Testis (tissue), 2 donors: ENCODE measurements around the gene MEF2A.

Source experiments
- CTCF ChIP-seq, 3 experiments: fragments of 450-650 bp in 2 of 3; fragments of 200-600 bp in 1 of 3; sonication (generic) in 1 of 3; IDR thresholded peaks; one replicate each; pipeline ENCODE4 v1.5.1; 2016 to 2019; ENCODE audit warnings: antibody characterized with exemption in 3 of 3, mild to moderate bottlenecking in 2 of 3, moderate library complexity in 1 of 3
- POLR2A ChIP-seq: fragments of 450-650 bp; IDR thresholded peaks from one replicate; pipeline ENCODE4 v1.6.1; 2017; ENCODE audit warnings: antibody characterized with exemption, mild to moderate bottlenecking, moderate library complexity

- TF ChIP-seq CTCF (IDR thresholded peaks at IDR 0.05), result no peak
- no peak for TF ChIP-seq POLR2A
These were observed 29.3 kb upstream of the MEF2A start for GRCh38 chr15:99536422-99537040.
